Left renal pelvis (tissue), 4 donors: ENCODE measurements around the gene GON4L. TPM values are rescaled to one million over a fixed set of nuclear protein-coding genes. Genes with fewer than 3 reads are reported as not detected.
"Not testable (repeated sequence)": the region's sequence is repeated elsewhere in the genome, so short reads cannot be mapped to it uniquely, and the experiment has no call there.

ENCODE experiments used
- DNase-seq, 4 donors: peaks; one replicate each; pipeline ENCODE4 v3.0.0-alpha.2; 2013; ENCODE audit warnings: low read depth in 4 of 4, low spot score in 3 of 4
- polyA plus RNA-seq, 4 donors: library from polyadenylated mRNA; unstranded; fragments of 120-200 nt; gene quantifications; one replicate each; pipeline ENCODE4 v1.2.1, GENCODE V29; 2013; ENCODE audit not compliant: insufficient read length in 4 of 4

The GON4L gene
- polyA plus RNA-seq, 4 donors = 42.3 to 58.1 (median 47.3) TPM

DNA sequence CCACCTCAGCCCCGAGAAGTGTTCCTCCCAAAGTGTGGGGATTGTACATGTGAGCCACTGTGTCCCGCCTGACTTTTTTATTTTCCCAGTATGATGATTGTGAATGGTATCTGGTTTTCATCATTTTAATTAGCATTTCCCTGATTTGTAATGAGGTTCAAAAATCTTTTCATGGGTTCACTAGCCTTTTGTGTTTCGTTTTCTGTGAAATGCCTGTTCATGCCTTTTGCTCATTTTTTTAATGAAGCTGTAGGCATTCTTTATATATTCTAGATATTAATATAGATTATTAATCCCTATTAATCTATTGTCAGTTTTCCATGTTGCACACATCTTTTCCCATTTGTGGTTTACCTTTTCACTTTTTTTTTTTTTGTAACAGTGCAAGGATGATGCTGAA, 147.6 kb downstream of the GON4L start:
- no peak for DNase-seq

DNA sequence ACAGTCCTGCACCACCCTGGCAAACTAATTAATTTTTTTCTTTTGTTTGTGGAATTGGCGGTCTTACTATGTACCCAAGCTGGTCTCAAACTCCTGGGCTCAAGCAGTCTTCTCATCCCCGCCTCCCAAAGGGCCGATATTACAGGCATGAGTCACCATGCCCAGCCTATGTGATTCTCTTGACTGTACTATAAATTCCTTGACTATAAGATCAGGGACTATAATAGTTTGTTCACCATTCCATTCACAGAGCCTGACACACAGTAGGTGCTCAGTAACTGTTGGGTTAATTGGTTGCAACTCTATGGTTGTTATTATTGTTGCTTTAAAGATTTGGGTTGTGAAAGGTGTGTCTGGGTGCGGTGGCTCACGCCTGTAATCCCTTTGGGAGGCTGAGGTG, 150.9 kb downstream of the GON4L start:
- DNase-seq = no peak

DNA sequence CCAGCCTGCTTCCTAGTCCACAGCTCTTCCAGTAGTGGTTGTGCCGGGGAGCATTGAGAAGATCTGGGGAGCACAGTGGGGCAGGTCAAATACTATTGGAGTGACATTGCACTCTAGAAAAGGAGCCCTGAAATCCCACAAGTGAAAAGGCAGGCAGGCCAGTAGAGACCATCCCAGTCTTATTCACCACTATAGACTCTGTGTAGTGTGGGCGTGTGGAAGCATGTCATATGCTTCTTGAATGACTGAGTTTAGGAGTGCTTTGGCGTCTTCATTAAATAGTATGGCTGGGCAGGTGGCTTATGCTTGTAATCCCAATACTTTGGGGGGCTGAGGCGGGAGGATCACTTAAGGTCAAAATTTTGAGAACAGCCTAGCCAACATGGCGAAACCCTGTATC, 152.6 kb downstream of the GON4L start:
- DNase-seq = not testable (repeated sequence)

DNA sequence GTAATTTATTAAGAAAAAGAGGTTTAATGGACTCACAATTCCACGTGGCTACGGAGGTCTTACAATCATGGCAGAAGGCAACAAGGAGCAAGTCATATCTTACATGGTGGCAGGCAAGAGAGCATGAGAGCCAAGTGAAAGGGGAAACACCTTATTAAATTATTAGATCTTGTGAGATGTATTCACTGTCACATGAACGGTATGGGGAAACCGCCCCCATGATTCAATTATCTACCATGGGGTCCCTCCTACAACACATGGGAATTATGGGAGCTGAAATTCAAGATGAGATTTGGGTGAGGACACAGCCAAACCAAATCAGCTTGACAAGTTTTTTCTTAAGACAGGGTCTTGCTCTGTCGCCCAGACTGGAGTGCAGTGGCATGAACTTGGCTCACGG, 153.8 kb downstream of the GON4L start:
- no peak for DNase-seq

DNA sequence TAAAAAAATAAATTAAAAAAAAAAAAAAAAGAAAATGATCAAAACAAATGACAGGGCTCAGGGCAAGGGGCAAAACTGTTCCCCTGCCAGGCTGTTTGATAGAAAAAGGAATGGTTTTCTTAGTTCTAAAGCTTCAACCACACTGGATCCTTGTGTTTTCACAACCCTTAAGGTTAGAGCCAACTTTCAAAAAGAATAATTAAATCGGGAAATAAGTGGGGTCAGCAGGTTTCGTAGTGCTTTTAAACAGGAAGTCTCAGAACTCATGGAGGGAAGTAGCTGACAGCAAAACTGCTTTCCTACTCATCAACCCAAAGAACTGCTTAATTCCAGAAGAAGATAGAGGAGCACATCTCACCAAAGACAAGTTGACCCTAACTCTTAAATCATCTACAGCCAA, 155.3 kb downstream of the GON4L start:
- DNase-seq = not testable (repeated sequence)

Other genes with a start within 250 kb of the GON4L start
- 10 to 100 TPM; 54.3 to 71.9 (median 58.4) TPM for gene MSTO1, start 247.0 kb downstream of the GON4L start, polyA plus RNA-seq
- 10 to 100 TPM; 72.6 to 79.6 (median 76.8) TPM for gene YY1AP1, start 168.4 kb downstream of the GON4L start, polyA plus RNA-seq
- gene DAP3, start 168.1 kb downstream of the GON4L start, polyA plus RNA-seq = 100 to 1,000 TPM in 3 of 4 donors, 10 to 100 TPM in 1; 92.2 to 132 (median 123) TPM
- gene SYT11, start 2.4 kb upstream of the GON4L start, polyA plus RNA-seq = 10 to 100 TPM; 14.3 to 24.3 (median 19.0) TPM
- 10 to 100 TPM; 28.8 to 52.5 (median 47.8) TPM for gene RIT1, start 54.1 kb upstream of the GON4L start, polyA plus RNA-seq
- 10 to 100 TPM; 36.0 to 80.9 (median 53.2) TPM for gene KHDC4, start 77.2 kb upstream of the GON4L start, polyA plus RNA-seq
- gene RXFP4, start 84.4 kb upstream of the GON4L start, polyA plus RNA-seq = under 1 TPM in 2 of 4 donors, not detected in 2; 0.13 to 0.14 TPM
- 10 to 100 TPM; 77.1 to 88.9 (median 82.7) TPM for gene ARHGEF2, start 121.3 kb upstream of the GON4L start, polyA plus RNA-seq
- 100 to 1,000 TPM; 353 to 473 (median 417) TPM for gene SSR2, start 163.7 kb upstream of the GON4L start, polyA plus RNA-seq
- gene UBQLN4, start 196.6 kb upstream of the GON4L start, polyA plus RNA-seq = 10 to 100 TPM; 38.3 to 61.2 (median 51.5) TPM
- gene LAMTOR2, start 197.6 kb upstream of the GON4L start, polyA plus RNA-seq = 10 to 100 TPM; 35.2 to 69.7 (median 51.8) TPM
- gene RAB25, start 203.9 kb upstream of the GON4L start, polyA plus RNA-seq = 10 to 100 TPM in 3 of 4 donors, 1 to 10 TPM in 1; 1.7 to 66.2 (median 52.7) TPM
- 10 to 100 TPM; 40.9 to 46.9 (median 45.0) TPM for gene MEX3A, start 225.3 kb upstream of the GON4L start, polyA plus RNA-seq